HG03175 (cell line): ENCODE data around the gene ELOVL2.
A peak's percentile ranks its signal among the peaks of the same experiment; 100 is the strongest.

Experiments used
- ATAC-seq: cut with Tn5 transposase; IDR thresholded peaks from one replicate; pipeline ENCODE4 v1.9.1; 2021; ENCODE audit warnings: mild to moderate bottlenecking, moderate library complexity; ENCODE audit not compliant: unreplicated experiment

Gene ELOVL2

GRCh38 chr6:11058406-11058805 lies 14.3 kb upstream of the ELOVL2 start:
- no peak for ATAC-seq

- ATAC-seq: no peak
Observed at GRCh38 chr6:11056871-11057270, 12.8 kb upstream of the ELOVL2 start.

GRCh38 chr6:11055127-11055627 lies 11.1 kb upstream of the ELOVL2 start:
- ATAC-seq: no peak

- ATAC-seq: no peak
Observed at GRCh38 chr6:11054722-11055121, 10.6 kb upstream of the ELOVL2 start.

- ATAC-seq: no peak
Observed at GRCh38 chr6:11053307-11053706, 9.2 kb upstream of the ELOVL2 start.

- no peak for ATAC-seq
Observed at GRCh38 chr6:11050731-11051130, 6.6 kb upstream of the ELOVL2 start.

GRCh38 chr6:11044712-11045167 lies 635 bp upstream of the ELOVL2 start:
- ATAC-seq: no peak

- no peak for ATAC-seq
Observed at GRCh38 chr6:11043378-11043960, 636 bp downstream of the ELOVL2 start.

- no peak for ATAC-seq
Observed at GRCh38 chr6:11042750-11043377, 1.2 kb downstream of the ELOVL2 start.

- ATAC-seq: no peak
Observed at GRCh38 chr6:11042025-11042749, 1.9 kb downstream of the ELOVL2 start.

GRCh38 chr6:11040134-11040533 lies 4.0 kb downstream of the ELOVL2 start:
- ATAC-seq: no peak

GRCh38 chr6:11039040-11039439 lies 5.1 kb downstream of the ELOVL2 start:
- ATAC-seq: no peak

- ATAC-seq: no peak
Observed at GRCh38 chr6:11036977-11037430, 7.1 kb downstream of the ELOVL2 start.

- no peak for ATAC-seq
Observed at GRCh38 chr6:11036351-11036740, 7.8 kb downstream of the ELOVL2 start.

- no peak for ATAC-seq
Observed at GRCh38 chr6:11035616-11036350, 8.3 kb downstream of the ELOVL2 start.

- ATAC-seq: no peak
Observed at GRCh38 chr6:11033825-11034224, 10.3 kb downstream of the ELOVL2 start.

- no peak for ATAC-seq
Observed at GRCh38 chr6:11030904-11031303, 13.2 kb downstream of the ELOVL2 start.

GRCh38 chr6:11028959-11029358 lies 15.1 kb downstream of the ELOVL2 start:
- ATAC-seq: no peak

GRCh38 chr6:11027565-11028110 lies 16.5 kb downstream of the ELOVL2 start:
- ATAC-seq: no peak

- ATAC-seq: peak; percentile 77
Observed at GRCh38 chr6:11025921-11026635, 18.0 kb downstream of the ELOVL2 start.
